Stomach (tissue), 4 donors: ENCODE results near the gene ST8SIA4.

Source experiments
- CTCF ChIP-seq, 7 experiments: fragments of 450-650 bp in 4 of 7; fragments of 200-600 bp in 3 of 7; sonication (generic) in 3 of 7; IDR thresholded peaks; one replicate each; pipeline ENCODE4 v1.5.1; 2016 to 2019; ENCODE audit warnings: antibody characterized with exemption in 7 of 7, control low read depth in 2 of 7, mild to moderate bottlenecking in 1 of 7
- POLR2A ChIP-seq, 4 donors: fragments of 450-650 bp; IDR thresholded peaks; one replicate each; pipeline ENCODE4 v1.6.1; 2016; ENCODE audit warnings: antibody characterized with exemption in 4 of 4, control low read depth in 2 of 4, mild to moderate bottlenecking in 1 of 4, moderate library complexity in 1 of 4

GRCh38 chr5:100790170-100790665 lies 112.9 kb downstream of the ST8SIA4 start:
- TF ChIP-seq POLR2A (IDR thresholded peaks at IDR 0.05) (no peak), CTCF (IDR thresholded peaks at IDR 0.05) (no peak)
